ENCODE measurements around the gene MIS12. TPM values are rescaled to one million over a fixed set of nuclear protein-coding genes. Genes with fewer than 3 reads are reported as not detected.
A peak's percentile ranks its signal among the peaks of the same experiment; 100 is the strongest.

The MIS12 gene
- total RNA-seq, 1 donor from 2014 or later: 40.3 TPM

- TF ChIP-seq CTCF (IDR thresholded peaks at IDR 0.05; ENCODE audit: insufficient read depth, low read length, severe bottlenecking): no peak
- Histone ChIP-seq H3K27me3 (ENCODE audit: control insufficient read depth, insufficient read depth, low read length) (no peaks in the 10 kb centered on the region), H3K4me3 (ENCODE audit: low read depth, low read length) (peak overlapping the region; percentile 27), H3K36me3 (ENCODE audit: control insufficient read depth, insufficient read depth, low read length) (peaks cover 8% of the 10 kb centered on the region)
- DNase-seq (ENCODE audit: low read depth) (peak; percentile 46), FAIRE-seq (no peak)
These were observed 14.4 kb downstream of the MIS12 start for GRCh38 chr17:5500589-5501391.

- Histone ChIP-seq H3K4me3 (ENCODE audit: low read depth, low read length) (no peak overlapping the region), H3K36me3 (ENCODE audit: control insufficient read depth, insufficient read depth, low read length) (peaks cover 8% of the 10 kb centered on the region), H3K27me3 (ENCODE audit: control insufficient read depth, insufficient read depth, low read length) (no peaks in the 10 kb centered on the region)
- FAIRE-seq (peak; percentile 83), DNase-seq (ENCODE audit: low read depth) (no peak)
- no peak for TF ChIP-seq CTCF (IDR thresholded peaks at IDR 0.05; ENCODE audit: insufficient read depth, low read length, severe bottlenecking)
These were observed 15.3 kb downstream of the MIS12 start for GRCh38 chr17:5501685-5502084.

GRCh38 chr17:5502552-5502951 lies 16.2 kb downstream of the MIS12 start:
- H3K4me3 ChIP-seq (ENCODE audit: low read depth, low read length): no peak overlapping the region
- TF ChIP-seq CTCF (IDR thresholded peaks at IDR 0.05; ENCODE audit: insufficient read depth, low read length, severe bottlenecking): no peak
- no peak for FAIRE-seq
- DNase-seq (ENCODE audit: low read depth): no peak
- H3K36me3 ChIP-seq (ENCODE audit: control insufficient read depth, insufficient read depth, low read length): peaks cover 8% of the 10 kb centered on the region
- no peaks in the 10 kb centered on the region for H3K27me3 ChIP-seq (ENCODE audit: control insufficient read depth, insufficient read depth, low read length)

- Histone ChIP-seq H3K36me3 (ENCODE audit: control insufficient read depth, insufficient read depth, low read length) (peaks cover 9% of the 10 kb centered on the region), H3K4me3 (ENCODE audit: low read depth, low read length) (no peak overlapping the region), H3K27me3 (ENCODE audit: control insufficient read depth, insufficient read depth, low read length) (no peaks in the 10 kb centered on the region)
- no peak for TF ChIP-seq CTCF (IDR thresholded peaks at IDR 0.05; ENCODE audit: insufficient read depth, low read length, severe bottlenecking)
- DNase-seq (ENCODE audit: low read depth) (no peak), FAIRE-seq (no peak)
These were observed 19.9 kb downstream of the MIS12 start for GRCh38 chr17:5506307-5506706.

- Histone ChIP-seq H3K36me3 (ENCODE audit: control insufficient read depth, insufficient read depth, low read length) (peaks cover 7% of the 10 kb centered on the region), H3K27me3 (ENCODE audit: control insufficient read depth, insufficient read depth, low read length) (no peaks in the 10 kb centered on the region), H3K4me3 (ENCODE audit: low read depth, low read length) (no peak overlapping the region)
- no peak for FAIRE-seq
- no peak for TF ChIP-seq CTCF (IDR thresholded peaks at IDR 0.05; ENCODE audit: insufficient read depth, low read length, severe bottlenecking)
- peak; percentile 76 for DNase-seq (ENCODE audit: low read depth)
These were observed 22.4 kb downstream of the MIS12 start for GRCh38 chr17:5508810-5509209.

GRCh38 chr17:5509482-5509881 lies 23.1 kb downstream of the MIS12 start:
- Histone ChIP-seq H3K4me3 (ENCODE audit: low read depth, low read length) (no peak overlapping the region), H3K36me3 (ENCODE audit: control insufficient read depth, insufficient read depth, low read length) (peaks cover 10% of the 10 kb centered on the region), H3K27me3 (ENCODE audit: control insufficient read depth, insufficient read depth, low read length) (no peaks in the 10 kb centered on the region)
- FAIRE-seq: no peak
- peak; percentile 83 for DNase-seq (ENCODE audit: low read depth)
- no peak for TF ChIP-seq CTCF (IDR thresholded peaks at IDR 0.05; ENCODE audit: insufficient read depth, low read length, severe bottlenecking)
